HCT116 (cell line): Measurements from ENCODE around the gene TSC22D3. TPM values are rescaled to one million over a fixed set of nuclear protein-coding genes. Genes with fewer than 3 reads are reported as not detected.

ENCODE experiments used
- ATAC-seq: fragments of 200-7000 bp; cut with Tn5 transposase; 2 replicates; pipeline ENCODE4 v1.9.1; 2020; ENCODE audit warnings: mild to moderate bottlenecking, moderate library complexity
- BruUV-seq: library from RNA; stranded (reverse); fragments of 400-500 nt; replicated peaks from 2 replicates; lab custom pipeline; 2021; lab: Mats Ljungman, UMichigan
- CTCF ChIA-PET: fragments of 300-600 bp; sonication (Branson Sonifier 250); formaldehyde crosslinking; loops from one replicate; lab custom pipeline; 2021; ENCODE audit warnings: antibody characterized with exemption; lab: Charles Lee
- POLR2A ChIA-PET: fragments of 300-600, 350-600 bp; sonication (Branson Sonifier 250); formaldehyde crosslinking; loops from one replicate; lab custom pipeline; 2021; ENCODE audit warnings: antibody characterized with exemption; lab: Charles Lee
- RAD21 ChIA-PET, 2 experiments: fragments of 300-600 bp; sonication (Branson Sonifier 250); formaldehyde crosslinking; loops; one replicate each; lab custom pipeline; 2023; ENCODE audit warnings: low total read pairs in 2 of 2; ENCODE audit not compliant: uncharacterized antibody in 2 of 2, unreplicated experiment in 2 of 2, low non-redundant PET in 1 of 2; lab: Charles Lee
- DNase-seq: peaks from one replicate; pipeline ENCODE4 v3.0.0-alpha.2; 2010; ENCODE audit warnings: low read depth, low spot score
- H2AFZ ChIP-seq: fragments of 200-600 bp; shearing (Covaris generic), sonication (generic); 2 replicates; pipeline ENCODE4 v1.6.1; 2017; ENCODE audit warnings: low read depth, mixed run types, mixed read lengths, antibody characterized with exemption, low read length; ENCODE audit not compliant: poor library complexity, severe bottlenecking
- H3K27ac ChIP-seq: 2 replicates; pipeline ENCODE4 v1.5.1; 2012; ENCODE audit warnings: low read depth, low read length
- H3K27me3 ChIP-seq: fragments of 200-600 bp; sonication (generic); 2 replicates; pipeline ENCODE4 v1.6.1; 2016; ENCODE audit warnings: mixed run types, low read length, mixed read lengths; ENCODE audit not compliant: insufficient read depth
- H3K36me3 ChIP-seq, 2 experiments: fragments of 200-500 bp in 1 of 2; fragments of 200-600 bp in 1 of 2; sonication (Bioruptor generic) in 1 of 2; sonication (generic) in 1 of 2; 2 replicates each; pipeline versions ENCODE4 v1.5.1 to v1.6.1; 2014 to 2016; ENCODE audit warnings: low read length in 2 of 2, inconsistent platforms in 1 of 2, mixed read lengths in 1 of 2, mixed run types in 1 of 2; ENCODE audit not compliant: insufficient read depth in 2 of 2, control insufficient read depth in 1 of 2
- H3K4me1 ChIP-seq, 2 experiments: fragments of 200-600 bp in 1 of 2; sonication (generic) in 1 of 2; 2 replicates each; pipeline versions ENCODE4 v1.5.1 to v1.6.1; 2012 to 2017; ENCODE audit warnings: low read length in 2 of 2, inconsistent platforms in 1 of 2, mild to moderate bottlenecking in 1 of 2, mixed read lengths in 1 of 2, mixed run types in 1 of 2, moderate library complexity in 1 of 2; ENCODE audit not compliant: insufficient read depth in 2 of 2, control insufficient read depth in 1 of 2
- H3K4me2 ChIP-seq: fragments of 200-600 bp; sonication (generic); 2 replicates; pipeline ENCODE4 v1.6.1; 2017; ENCODE audit warnings: mixed run types, low read length, mixed read lengths
- H3K4me3 ChIP-seq, 2 experiments: fragments of 200-600 bp in 1 of 2; sonication (generic) in 1 of 2; replicated peaks in 1 of 2; 2 replicates each; pipeline ENCODE4 v1.5.1; 2011 to 2016; ENCODE audit warnings: low read length in 2 of 2, control low read depth in 1 of 2, low read depth in 1 of 2, mild to moderate bottlenecking in 1 of 2, mixed read lengths in 1 of 2, mixed run types in 1 of 2
- H3K79me2 ChIP-seq: fragments of 200-600 bp; sonication (generic); 2 replicates; pipeline ENCODE4 v1.6.1; 2017; ENCODE audit warnings: mild to moderate bottlenecking, mixed run types, low read length, moderate library complexity, mixed read lengths; ENCODE audit not compliant: insufficient read depth
- H3K9ac ChIP-seq: fragments of 200-600 bp; sonication (generic); 2 replicates; pipeline ENCODE4 v1.6.1; 2016; ENCODE audit warnings: low read length, mixed read lengths
- H3K9me2 ChIP-seq: fragments of 200-600 bp; sonication (generic), shearing (Covaris generic); 2 replicates; pipeline ENCODE4 v1.6.1; 2017; ENCODE audit warnings: mixed run types, mild to moderate bottlenecking, moderate library complexity; ENCODE audit not compliant: insufficient read depth
- H3K9me3 ChIP-seq, 2 experiments: fragments of 200-500 bp in 1 of 2; fragments of 200-600 bp in 1 of 2; sonication (Bioruptor generic) in 1 of 2; sonication (generic) in 1 of 2; 2 replicates each; pipeline ENCODE4 v1.6.1; 2014 to 2017; ENCODE audit warnings: low read length in 2 of 2, mixed read lengths in 2 of 2, inconsistent platforms in 1 of 2, low read depth in 1 of 2, mild to moderate bottlenecking in 1 of 2, mixed run types in 1 of 2, moderate library complexity in 1 of 2; ENCODE audit not compliant: control insufficient read depth in 1 of 2, insufficient read depth in 1 of 2
- H4K20me1 ChIP-seq: fragments of 200-600 bp; sonication (generic), shearing (Covaris generic); 2 replicates; pipeline ENCODE4 v1.6.1; 2017; ENCODE audit warnings: mixed run types, mild to moderate bottlenecking, moderate library complexity; ENCODE audit not compliant: insufficient read depth
- EZH2 ChIP-seq: fragments of 200-600 bp; sonication (generic); IDR thresholded peaks from 2 replicates; pipeline ENCODE4 v1.6.1; 2017; ENCODE audit warnings: antibody characterized with exemption, mixed run types
- JUND ChIP-seq: IDR thresholded peaks from 2 replicates; pipeline ENCODE4 v1.6.1; 2012
- SIN3A ChIP-seq: IDR thresholded peaks from 2 replicates; pipeline ENCODE4 v1.6.1; 2012; ENCODE audit warnings: low read depth
- SRF ChIP-seq: IDR thresholded peaks from 2 replicates; pipeline ENCODE4 v1.6.1; 2012; ENCODE audit warnings: low read depth
- ZBTB33 ChIP-seq: IDR thresholded peaks from 2 replicates; pipeline ENCODE4 v1.6.1; 2011; ENCODE audit warnings: mild to moderate bottlenecking, low read length, moderate library complexity; ENCODE audit not compliant: insufficient replicate concordance; ENCODE audit errors: extremely low read depth
- ZFX ChIP-seq: fragments of 450-650 bp; IDR thresholded peaks from 2 replicates; pipeline ENCODE4 v1.6.1; 2017
- intact Hi-C: fragments of 100-400 bp; cut with micrococcal nuclease; formaldehyde crosslinking; loops from 2 replicates; pipeline ENCODE4 v1.10.0; 2022
- total RNA-seq: library from RNA; stranded (reverse); gene quantifications from one replicate; pipeline ENCODE4 v1.2.1, GENCODE V29; 2021; ENCODE audit not compliant: unreplicated experiment

TSC22D3 gene
- total RNA-seq, 1 experiment from 2014 or later: 24.6 TPM

- Histone ChIP-seq H3K27ac (no peak overlapping the region), H3K4me2 (no peak overlapping the region), H4K20me1 (no peaks in the 10 kb centered on the region), H3K9me3 (no peaks in the 10 kb centered on the region), H3K4me1 (no peaks in the 10 kb centered on the region), H3K9me2 (no peaks in the 10 kb centered on the region), H3K4me3 (no peak overlapping the region), H3K79me2 (no peaks in the 10 kb centered on the region), H3K36me3 (no peaks in the 10 kb centered on the region), H2AFZ (no peak overlapping the region), H3K27me3 (no peaks in the 10 kb centered on the region), H3K9ac (no peak overlapping the region)
- ChIA-PET CTCF (no interaction called here), POLR2A (no interaction called here), RAD21 (no interaction called here)
- DNase-seq (no peak), ATAC-seq (no peak)
- no TSS peak for BruUV-seq
- TF ChIP-seq JUND (no peak), ZFX (no peak), SIN3A (no peak)
- intact Hi-C loops: no loop called here
Observed at GRCh38 chrX:107760304-107761077, 15.1 kb downstream of the TSC22D3 start.

- no peak for TF ChIP-seq ZBTB33
- TF ChIP-seq EZH2: no peak
- no peak for TF ChIP-seq SRF
Observed at GRCh38 chrX:107758231-107758766, 17.3 kb downstream of the TSC22D3 start.

More at GRCh38 chrX:107758231-107758766, 17.3 kb downstream of the TSC22D3 start:
- H3K27ac ChIP-seq: no peak overlapping the region
- no peaks in the 10 kb centered on the region for H3K79me2 ChIP-seq
- H3K4me2 ChIP-seq: no peak overlapping the region
- ChIA-PET POLR2A (no interaction called here), RAD21 (no interaction called here), CTCF (no interaction called here)
- H3K9ac ChIP-seq: no peak overlapping the region
- no peak overlapping the region for H2AFZ ChIP-seq
- H3K4me1 ChIP-seq: no peaks in the 10 kb centered on the region
- intact Hi-C loops: no loop called here
- ATAC-seq (no peak), DNase-seq (no peak)
- H3K9me3 ChIP-seq: no peaks in the 10 kb centered on the region
- H4K20me1 ChIP-seq: no peaks in the 10 kb centered on the region
- H3K4me3 ChIP-seq: no peak overlapping the region
- no TSS peak for BruUV-seq
- H3K36me3 ChIP-seq: no peaks in the 10 kb centered on the region
- no peaks in the 10 kb centered on the region for H3K9me2 ChIP-seq
- no peaks in the 10 kb centered on the region for H3K27me3 ChIP-seq
